Stimulated activated CD4-positive, alpha-beta T cell treated with anti-CD3 and anti-CD28 coated beads, TNF-alpha, amount 100 ng/mL, for 4 hours (primary cell): Measurements from ENCODE around the gene VSTM4.

ENCODE experiments used
- DNase-seq, 3 experiments: peaks; one replicate each; pipeline ENCODE4 v3.0.0-alpha.2; 2020; ENCODE audit warnings: low read depth in 3 of 3

Gene VSTM4

GRCh38 chr10:49092477-49092876 lies 22.8 kb downstream of the VSTM4 start:
- DNase-seq, result no peak

DNA sequence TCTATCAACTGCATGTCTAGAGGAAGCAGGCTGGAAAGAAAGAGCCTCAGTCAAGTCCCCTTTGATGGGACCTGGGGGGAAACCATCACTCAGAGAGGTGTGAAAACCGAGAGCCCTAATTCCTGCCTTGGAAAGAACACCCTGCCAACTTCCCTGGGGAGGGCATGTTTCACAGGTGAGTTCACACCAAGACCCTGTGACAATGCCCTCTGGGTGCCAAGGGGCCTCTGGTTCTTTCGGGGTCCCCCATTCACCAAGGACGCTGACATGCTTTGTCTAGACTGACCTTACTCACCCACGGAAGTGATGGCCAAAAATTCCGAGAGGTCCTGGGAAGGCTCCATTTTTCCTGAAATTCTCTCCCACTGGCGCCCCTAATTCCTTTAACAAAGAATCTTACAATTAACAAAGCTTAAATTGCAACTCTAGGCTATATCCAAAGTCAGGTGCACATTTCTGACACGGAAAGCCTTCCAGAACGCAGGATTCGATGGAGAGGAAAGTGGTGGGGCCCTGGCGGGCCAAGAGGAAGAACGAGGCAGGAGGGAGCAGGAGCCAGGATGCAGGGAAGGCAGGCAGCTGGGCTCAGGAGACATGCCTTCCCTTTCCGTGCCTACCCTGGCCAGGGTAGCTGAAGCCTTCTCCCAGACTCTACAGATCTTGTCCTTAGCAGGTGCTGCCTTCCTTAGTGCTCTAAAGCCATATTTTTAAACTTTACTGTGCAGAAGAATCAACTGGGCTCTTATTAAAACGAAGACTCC lies 23.7 kb downstream of the VSTM4 start:
- DNase-seq, result no peak

DNA sequence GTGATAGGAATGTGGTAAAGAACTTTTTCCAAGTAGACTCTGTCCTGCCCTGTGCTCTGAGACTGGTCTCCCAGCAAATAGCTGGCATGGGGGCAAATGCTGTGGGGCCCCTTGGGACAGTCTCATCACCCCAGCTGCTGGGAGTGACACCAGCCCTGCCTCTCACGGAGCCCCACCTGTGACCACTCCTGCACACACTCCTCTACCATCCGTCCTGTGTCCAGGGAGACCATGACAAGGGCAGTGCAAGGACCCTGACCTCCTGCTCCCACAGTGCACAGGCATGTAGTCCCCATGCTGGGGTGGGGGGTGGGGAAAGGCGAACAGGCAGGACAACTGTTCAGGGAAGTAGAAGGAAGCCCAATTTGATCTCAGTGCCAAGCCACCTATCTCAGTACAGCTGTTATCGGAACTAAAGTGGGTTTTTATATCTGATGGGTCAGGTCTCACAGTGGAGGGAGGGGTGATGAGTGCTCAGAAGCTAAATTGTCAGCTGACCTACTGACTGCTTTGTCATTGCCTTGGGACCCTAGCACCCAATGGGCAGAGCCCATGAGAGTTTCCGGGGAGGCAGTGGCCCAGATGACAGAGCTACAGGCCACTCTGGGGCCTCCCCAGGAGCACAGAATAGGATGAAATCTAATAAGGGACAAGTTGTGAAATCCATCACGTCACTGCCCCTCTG lies 24.5 kb downstream of the VSTM4 start:
- DNase-seq, result no peak

DNA sequence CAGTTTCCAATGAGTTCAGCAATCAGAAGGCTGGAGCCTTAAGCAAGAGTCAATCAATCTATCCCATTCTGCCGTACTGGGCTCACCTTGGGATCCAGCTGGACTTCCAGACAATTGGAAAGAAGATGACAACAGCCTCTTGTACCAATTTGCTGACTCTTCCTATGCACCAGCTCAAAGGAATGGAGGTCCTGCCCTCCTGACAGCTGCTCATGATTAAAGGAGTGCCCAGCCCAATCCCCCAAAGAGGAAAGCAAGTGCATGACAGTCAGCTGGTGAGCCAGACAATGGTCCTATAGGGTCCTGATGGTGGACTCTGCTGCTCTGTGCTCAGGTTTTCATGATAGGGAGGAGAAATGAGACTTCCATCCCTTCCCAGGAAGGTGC lies 25.1 kb downstream of the VSTM4 start:
- no peak for DNase-seq

GRCh38 chr10:49089557-49090188 lies 25.6 kb downstream of the VSTM4 start:
- DNase-seq, result no peak

- no peak for DNase-seq
These were observed 26.2 kb downstream of the VSTM4 start for GRCh38 chr10:49089152-49089551.

- DNase-seq, result no peak
These were observed 28.4 kb downstream of the VSTM4 start for GRCh38 chr10:49086889-49087288.

GRCh38 chr10:49083261-49083660 lies 32.1 kb downstream of the VSTM4 start:
- no peak for DNase-seq

DNA sequence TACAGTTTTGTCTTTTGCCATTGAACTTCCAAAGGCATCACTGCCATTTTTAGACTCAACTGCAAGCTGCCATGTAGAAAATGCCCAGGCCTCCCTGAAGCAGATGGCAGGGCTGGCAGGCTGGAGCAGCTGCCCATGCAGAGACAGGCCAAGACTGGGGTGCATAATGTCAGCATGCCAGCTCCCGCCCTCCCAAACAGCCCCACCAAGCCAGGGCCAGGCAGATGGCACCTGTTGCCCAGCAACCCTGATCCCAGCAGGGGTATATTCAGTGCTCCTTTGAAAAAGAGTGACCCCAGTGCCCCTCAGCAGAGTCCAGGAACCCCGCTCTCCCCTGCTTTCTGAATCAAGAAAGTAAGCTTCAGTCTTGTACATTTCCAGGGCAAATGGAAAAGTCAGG lies 32.6 kb downstream of the VSTM4 start:
- no peak for DNase-seq

GRCh38 chr10:49081547-49082275 lies 33.6 kb downstream of the VSTM4 start:
- DNase-seq, result no peak

DNA sequence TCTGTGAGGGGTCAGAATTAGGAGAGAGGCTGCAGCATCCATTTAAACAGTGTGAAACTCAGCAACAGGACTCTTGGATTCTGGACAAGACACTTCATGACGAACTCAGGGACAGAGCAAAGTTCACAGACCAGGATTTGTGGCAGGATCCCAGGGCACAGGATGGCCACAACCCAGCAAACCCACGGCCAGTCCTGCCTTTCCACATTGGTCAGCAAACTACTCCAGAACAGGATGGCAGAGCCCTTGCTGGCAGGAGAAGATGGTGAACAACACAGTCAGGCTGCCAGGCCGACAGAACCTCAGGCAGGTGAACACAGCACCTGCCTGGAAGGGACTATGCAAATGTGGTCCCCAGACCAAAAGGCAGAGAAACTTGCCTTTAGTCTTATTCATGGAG lies 34.4 kb downstream of the VSTM4 start:
- DNase-seq, result no peak

DNA sequence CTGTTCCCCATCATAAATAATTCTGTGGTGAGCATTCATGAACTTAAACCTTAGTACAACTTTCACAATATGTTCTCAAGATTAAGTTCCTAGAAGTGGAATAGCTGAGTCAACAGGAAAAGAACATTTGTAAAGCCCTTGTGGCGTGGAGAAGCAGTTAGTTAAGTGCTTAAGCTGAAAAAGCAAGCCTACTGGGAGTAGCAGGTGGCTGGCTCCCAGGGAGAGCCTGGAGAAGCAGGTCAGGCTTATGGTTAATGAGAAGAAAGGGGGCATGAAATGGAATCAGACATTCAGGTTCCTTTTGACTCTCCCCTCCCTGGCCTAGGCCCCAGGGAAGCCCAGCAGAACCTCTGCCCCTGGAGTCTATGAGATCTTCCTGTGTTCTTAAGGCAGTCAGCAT lies 35.3 kb downstream of the VSTM4 start:
- DNase-seq, result no peak

GRCh38 chr10:49079499-49079898 lies 35.8 kb downstream of the VSTM4 start:
- no peak for DNase-seq

DNA sequence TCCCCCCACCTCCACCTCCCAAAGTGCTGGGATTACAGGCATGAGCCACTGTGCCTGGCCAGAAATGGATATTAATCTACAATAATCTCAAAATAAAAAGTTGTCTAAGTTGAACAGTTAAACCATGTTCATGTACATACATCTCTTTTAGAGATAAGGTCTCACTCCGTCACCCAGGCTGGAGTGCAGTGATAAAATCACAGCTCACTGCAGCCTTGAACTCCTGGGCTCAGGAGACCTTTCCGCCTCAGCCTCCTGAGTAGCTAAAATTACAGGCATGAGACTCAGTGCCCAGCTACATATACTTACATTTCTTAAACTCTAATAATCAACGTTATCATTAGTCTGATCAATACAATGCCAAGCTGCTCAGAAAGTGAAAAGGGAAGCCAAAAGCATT lies 36.2 kb downstream of the VSTM4 start:
- no peak for DNase-seq

- DNase-seq, result no peak
These were observed 36.9 kb downstream of the VSTM4 start for GRCh38 chr10:49078433-49078832.

DNA sequence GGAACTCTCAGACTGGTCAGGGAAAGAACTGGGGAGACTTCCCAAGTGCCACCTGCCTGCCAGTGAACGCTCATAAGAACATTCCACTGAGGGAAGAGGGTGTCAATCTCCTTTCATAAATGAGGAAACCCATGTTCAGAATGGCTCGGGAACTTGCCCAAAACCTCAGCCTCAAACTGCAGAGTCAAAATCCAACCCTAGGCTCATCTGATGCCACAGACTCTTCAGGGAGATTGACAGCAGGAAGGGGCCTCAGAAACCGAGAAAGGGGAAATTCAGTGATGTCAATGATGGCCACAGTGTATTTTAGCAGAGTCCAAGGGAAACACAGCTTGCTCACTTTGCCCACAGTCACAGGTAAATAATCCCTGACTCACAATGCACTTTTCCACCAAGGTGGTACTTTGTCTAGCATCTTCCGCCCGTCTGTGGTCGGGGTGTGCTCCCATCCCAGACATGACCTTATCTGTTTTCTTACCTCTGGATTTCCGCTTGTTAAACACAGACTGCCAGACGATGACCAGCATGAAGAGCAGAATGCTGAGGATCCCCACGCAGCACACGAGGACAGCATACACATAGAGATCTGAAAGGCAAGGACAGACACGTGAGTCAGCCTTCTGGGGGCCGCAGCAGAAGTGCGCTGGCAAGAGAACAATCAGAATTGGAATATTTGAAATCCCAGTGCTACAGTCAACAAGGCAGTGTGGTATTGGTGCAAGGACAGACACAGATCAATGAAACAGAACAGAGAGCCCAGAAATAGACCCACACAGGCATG lies 38.4 kb downstream of the VSTM4 start:
- no peak for DNase-seq

GRCh38 chr10:49076319-49076718 lies 39.0 kb downstream of the VSTM4 start:
- no peak for DNase-seq

GRCh38 chr10:49075743-49076142 lies 39.6 kb downstream of the VSTM4 start:
- DNase-seq, result no peak

- DNase-seq, result no peak
These were observed 40.3 kb downstream of the VSTM4 start for GRCh38 chr10:49074836-49075682.

DNA sequence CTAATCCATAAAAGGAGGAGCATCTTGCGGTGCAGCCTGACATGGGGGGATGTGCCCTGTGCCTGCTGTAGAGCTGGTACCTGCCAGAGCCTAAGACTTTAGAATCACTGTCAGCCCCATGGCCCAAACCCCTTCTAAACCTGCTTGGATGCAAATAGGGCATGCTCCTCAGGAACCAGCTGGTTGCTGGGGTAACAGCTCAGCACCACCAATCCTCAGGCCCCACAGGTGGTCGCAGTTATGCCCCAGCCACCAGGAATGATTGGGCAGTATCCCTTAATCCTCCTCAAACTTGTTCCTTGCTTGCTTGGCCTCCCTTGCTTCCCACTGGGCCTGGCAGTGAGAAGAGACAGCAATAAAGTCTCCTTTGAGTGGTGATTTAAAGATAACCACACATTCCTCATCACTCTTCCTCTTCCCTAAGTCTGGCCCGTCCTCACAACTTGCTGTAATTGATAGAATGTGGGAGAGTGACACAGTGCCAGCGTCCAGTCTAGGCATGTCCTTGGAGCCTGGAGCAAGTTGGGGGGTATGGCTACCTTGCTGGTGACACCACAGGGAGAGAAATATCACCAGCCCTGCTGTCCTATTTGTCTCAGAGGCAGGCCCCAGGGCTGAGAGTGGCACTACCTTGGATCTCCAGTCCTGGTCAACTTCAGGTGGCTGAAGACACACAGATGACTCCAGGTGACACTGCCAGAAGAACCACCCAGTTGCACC lies 43.0 kb downstream of the VSTM4 start:
- DNase-seq, result no peak
